PFSK-1 (cell line): ENCODE measurements around the gene PRPF8.

Experiments used
- FOXP2 ChIP-seq: optimal IDR thresholded peaks from 2 replicates; pipeline ENCODE3; 2011; ENCODE audit warnings: borderline replicate concordance, control low read depth, inconsistent platforms; ENCODE audit not compliant: insufficient read depth; ENCODE audit errors: extremely low read length, extremely low read depth
- POLR2AphosphoS5 ChIP-seq: IDR thresholded peaks from 2 replicates; pipeline ENCODE4 v1.6.1; 2012; ENCODE audit warnings: low read depth, mild to moderate bottlenecking, control low read depth, low read length, moderate library complexity
- SIN3A ChIP-seq: IDR thresholded peaks from 2 replicates; pipeline ENCODE4 v1.6.1; 2012; ENCODE audit warnings: mild to moderate bottlenecking, low read length, moderate library complexity, borderline replicate concordance; ENCODE audit not compliant: insufficient read depth
- TAF1 ChIP-seq: IDR thresholded peaks from 2 replicates; pipeline ENCODE4 v1.6.1; 2012; ENCODE audit warnings: low read length, control low read depth, borderline replicate concordance; ENCODE audit not compliant: insufficient read depth
- TF ChIP-seq, protein P1 (sequence below), 2 experiments: IDR thresholded peaks; 2 replicates each; pipeline versions ENCODE4 v1.6.1 to v1.8.0; 2011 to 2012; ENCODE audit warnings: low read depth in 2 of 2, low read length in 2 of 2, control low read depth in 1 of 2, inconsistent platforms in 1 of 2, mild to moderate bottlenecking in 1 of 2, moderate library complexity in 1 of 2; ENCODE audit not compliant: insufficient read depth in 1 of 2

DNA sequence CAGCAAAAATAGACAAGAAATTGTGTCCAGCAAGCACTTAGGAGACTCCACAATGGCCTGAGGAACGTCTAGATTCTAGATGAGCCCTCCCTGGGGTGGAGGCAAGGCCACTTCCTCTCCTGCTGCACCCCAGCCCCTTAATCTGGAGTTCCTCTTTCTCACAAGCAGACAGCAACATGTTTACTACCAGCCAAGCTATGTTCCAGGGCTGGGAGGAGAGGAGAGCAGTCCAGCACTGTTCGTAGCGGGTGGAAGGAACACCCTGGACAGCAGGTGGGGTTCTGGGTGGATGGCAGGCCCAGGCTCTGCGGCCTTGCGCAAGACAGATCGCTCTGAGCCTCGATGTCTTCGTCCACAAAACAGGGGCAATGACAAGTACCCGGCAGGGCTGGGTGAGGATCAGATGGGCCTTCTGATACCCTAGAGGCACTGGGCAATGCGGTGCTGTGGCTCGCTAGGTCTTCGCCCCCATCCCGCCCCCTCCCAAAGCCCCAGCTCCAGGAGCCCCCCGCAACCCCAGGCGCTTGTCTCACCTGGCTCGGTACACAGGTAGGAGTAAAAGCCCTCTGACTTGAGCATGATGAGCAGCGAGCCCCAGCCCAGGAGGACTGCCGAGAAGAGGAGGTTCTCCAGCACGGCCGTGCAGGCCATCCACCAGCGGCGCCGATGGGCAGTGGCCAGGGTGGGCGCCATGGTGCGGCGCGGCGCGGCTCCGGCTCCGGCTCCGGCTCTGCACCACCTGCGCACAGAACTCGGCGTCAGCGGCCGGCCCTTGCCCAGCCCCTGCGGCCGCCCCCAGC lies 57.3 kb downstream of the PRPF8 start:
- TF ChIP-seq POLR2AphosphoS5: no peak
- no peak for TF ChIP-seq FOXP2
- TF ChIP-seq SIN3A: no peak
- no peak for TF ChIP-seq TAF1
- TF ChIP-seq, protein P1, sequence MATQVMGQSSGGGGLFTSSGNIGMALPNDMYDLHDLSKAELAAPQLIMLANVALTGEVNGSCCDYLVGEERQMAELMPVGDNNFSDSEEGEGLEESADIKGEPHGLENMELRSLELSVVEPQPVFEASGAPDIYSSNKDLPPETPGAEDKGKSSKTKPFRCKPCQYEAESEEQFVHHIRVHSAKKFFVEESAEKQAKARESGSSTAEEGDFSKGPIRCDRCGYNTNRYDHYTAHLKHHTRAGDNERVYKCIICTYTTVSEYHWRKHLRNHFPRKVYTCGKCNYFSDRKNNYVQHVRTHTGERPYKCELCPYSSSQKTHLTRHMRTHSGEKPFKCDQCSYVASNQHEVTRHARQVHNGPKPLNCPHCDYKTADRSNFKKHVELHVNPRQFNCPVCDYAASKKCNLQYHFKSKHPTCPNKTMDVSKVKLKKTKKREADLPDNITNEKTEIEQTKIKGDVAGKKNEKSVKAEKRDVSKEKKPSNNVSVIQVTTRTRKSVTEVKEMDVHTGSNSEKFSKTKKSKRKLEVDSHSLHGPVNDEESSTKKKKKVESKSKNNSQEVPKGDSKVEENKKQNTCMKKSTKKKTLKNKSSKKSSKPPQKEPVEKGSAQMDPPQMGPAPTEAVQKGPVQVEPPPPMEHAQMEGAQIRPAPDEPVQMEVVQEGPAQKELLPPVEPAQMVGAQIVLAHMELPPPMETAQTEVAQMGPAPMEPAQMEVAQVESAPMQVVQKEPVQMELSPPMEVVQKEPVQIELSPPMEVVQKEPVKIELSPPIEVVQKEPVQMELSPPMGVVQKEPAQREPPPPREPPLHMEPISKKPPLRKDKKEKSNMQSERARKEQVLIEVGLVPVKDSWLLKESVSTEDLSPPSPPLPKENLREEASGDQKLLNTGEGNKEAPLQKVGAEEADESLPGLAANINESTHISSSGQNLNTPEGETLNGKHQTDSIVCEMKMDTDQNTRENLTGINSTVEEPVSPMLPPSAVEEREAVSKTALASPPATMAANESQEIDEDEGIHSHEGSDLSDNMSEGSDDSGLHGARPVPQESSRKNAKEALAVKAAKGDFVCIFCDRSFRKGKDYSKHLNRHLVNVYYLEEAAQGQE (IDR thresholded peaks at IDR 0.05; ENCODE audit: insufficient read depth in 1 of 2, low read depth in 2 of 2, low read length in 2 of 2): no peak
